K562 (cell line): ENCODE measurements around the gene ZNF865. TPM values are rescaled to one million over a fixed set of nuclear protein-coding genes. Genes with fewer than 3 reads are reported as not detected.
A peak's percentile ranks its signal among the peaks of the same experiment; 100 is the strongest.

ENCODE experiments used
- CEBPG ChIP-seq, 3 experiments: fragments of 200-800 bp in 1 of 3; sonication (Bioruptor generic) in 1 of 3; sonication (generic) in 1 of 3; formaldehyde crosslinking in 1 of 3; IDR thresholded peaks in 2 of 3; conservative IDR thresholded peaks in 1 of 3; 2 replicates each; pipeline versions ENCODE4 v1.6.1 to v1.8.0; 2016 to 2022; ENCODE audit warnings: missing compliant biosample characterization in 2 of 3, missing genetic modification characterization in 2 of 3, mild to moderate bottlenecking in 1 of 3, missing genetic modification reagents in 1 of 3
- DMBX1 ChIP-seq: fragments of 250-450 bp; sonication (Bioruptor Pico); IDR thresholded peaks from 2 replicates; pipeline ENCODE4 v1.8.0; 2022; ENCODE audit warnings: inconsistent platforms, mild to moderate bottlenecking, moderate library complexity, borderline replicate concordance
- GATA2 ChIP-seq: sonication (generic); formaldehyde crosslinking; IDR thresholded peaks from 2 replicates; pipeline ENCODE4 v1.4.0; 2020; ENCODE audit warnings: mild to moderate bottlenecking, missing genetic modification reagents
- GATAD2B ChIP-seq: fragments of 450-650 bp; IDR thresholded peaks from 2 replicates; pipeline ENCODE4 v1.6.1; 2017; ENCODE audit warnings: mild to moderate bottlenecking, borderline replicate concordance
- MAFG ChIP-seq: fragments of 450-650 bp; conservative IDR thresholded peaks from 2 replicates; pipeline ENCODE4 v1.6.1; 2016; ENCODE audit warnings: missing genetic modification characterization, missing compliant biosample characterization
- POLR2B ChIP-seq: fragments of 450-650 bp; IDR thresholded peaks from 2 replicates; pipeline ENCODE4 v1.6.1; 2018; ENCODE audit warnings: low read depth; ENCODE audit not compliant: partially characterized antibody
- RHOXF2B ChIP-seq: fragments of 250-450 bp; sonication (Bioruptor Pico); conservative IDR thresholded peaks from 2 replicates; pipeline ENCODE4 v1.5.1; 2021
- SIX5 ChIP-seq, 2 experiments: IDR thresholded peaks; 2 replicates each; pipeline ENCODE4 v1.6.1; 2011; ENCODE audit warnings: low read length in 2 of 2, borderline replicate concordance in 1 of 2, low read depth in 1 of 2, mild to moderate bottlenecking in 1 of 2, moderate library complexity in 1 of 2; ENCODE audit not compliant: insufficient read depth in 1 of 2
- SRSF9 ChIP-seq: fragments of 200-400 bp; formaldehyde crosslinking; IDR thresholded peaks from 2 replicates; pipeline ENCODE4 v1.6.1; 2017; ENCODE audit warnings: low read depth, low read length, borderline replicate concordance
- SUPT5H ChIP-seq: fragments of 450-650 bp; IDR thresholded peaks from 2 replicates; pipeline ENCODE4 v1.6.1; 2016
- TCFL5 ChIP-seq: fragments of 250-450 bp; sonication (Bioruptor Pico); conservative IDR thresholded peaks from 2 replicates; pipeline ENCODE4 v1.6.1; 2021; ENCODE audit warnings: mild to moderate bottlenecking, moderate library complexity, matching md5 sums
- ZBTB5 ChIP-seq: fragments of 450-650 bp; IDR thresholded peaks from 2 replicates; pipeline ENCODE4 v1.6.1; 2017; ENCODE audit warnings: antibody characterized with exemption
- ZNF175 ChIP-seq: fragments of 200-800 bp; sonication (Bioruptor generic); IDR thresholded peaks from 2 replicates; pipeline ENCODE4 v1.6.1; 2016; ENCODE audit warnings: low read depth, mild to moderate bottlenecking, missing genetic modification characterization, missing compliant biosample characterization
- ZNF407 ChIP-seq: fragments of 450-650 bp; IDR thresholded peaks from 2 replicates; pipeline ENCODE4 v1.6.1; 2016; ENCODE audit warnings: low read depth
- polyA plus RNA-seq, 8 experiments: library from polyadenylated mRNA; depleted of rRNA in 4 of 8; stranded (reverse) in 5 of 8; unstranded in 3 of 8; fragments of >200 nt; fragmentation: Nextera tagmentation in 2 of 8; fragmentation: Illumina TruSeq in 1 of 8; extraction: Ambion mirVana in 2 of 8; extraction: Trizol in 1 of 8; gene quantifications; 2 replicates each; pipeline versions ENCODE4 v1.2.1 to v1.2.3, GENCODE V29; 2011 to 2014; ENCODE audit warnings: inconsistent platforms in 1 of 8, missing spikeins in 1 of 8
- total RNA-seq, 7 experiments: library from RNA; depleted of rRNA in 6 of 7; stranded (reverse); fragments of >200 nt in 6 of 7; fragmentation: Illumina TruSeq in 2 of 7; extraction: Trizol in 2 of 7; gene quantifications; 2 replicates each; pipeline versions ENCODE4 v1.2.1 to v1.2.3, GENCODE V29; 2011 to 2021; ENCODE audit warnings: low replicate concordance in 1 of 7
- TF ChIP-seq, protein P1 (sequence below), 2 experiments: fragments of 450-650 bp in 1 of 2; sonication (generic) in 1 of 2; formaldehyde crosslinking in 1 of 2; IDR thresholded peaks in 1 of 2; conservative IDR thresholded peaks in 1 of 2; 2 replicates each; pipeline versions ENCODE4 v1.6.1 to v1.8.1; 2016 to 2023; ENCODE audit warnings: mild to moderate bottlenecking in 2 of 2, moderate library complexity in 2 of 2, inconsistent platforms in 1 of 2, missing genetic modification reagents in 1 of 2

ZNF865 gene
- total and polyA plus RNA-seq, 9 of the 15 experiments (the other 6 are each of a cell fraction or from before 2014, with no cell fraction given), result 0.40 to 18.8 (median 1.6) TPM; not detected in 2

DNA sequence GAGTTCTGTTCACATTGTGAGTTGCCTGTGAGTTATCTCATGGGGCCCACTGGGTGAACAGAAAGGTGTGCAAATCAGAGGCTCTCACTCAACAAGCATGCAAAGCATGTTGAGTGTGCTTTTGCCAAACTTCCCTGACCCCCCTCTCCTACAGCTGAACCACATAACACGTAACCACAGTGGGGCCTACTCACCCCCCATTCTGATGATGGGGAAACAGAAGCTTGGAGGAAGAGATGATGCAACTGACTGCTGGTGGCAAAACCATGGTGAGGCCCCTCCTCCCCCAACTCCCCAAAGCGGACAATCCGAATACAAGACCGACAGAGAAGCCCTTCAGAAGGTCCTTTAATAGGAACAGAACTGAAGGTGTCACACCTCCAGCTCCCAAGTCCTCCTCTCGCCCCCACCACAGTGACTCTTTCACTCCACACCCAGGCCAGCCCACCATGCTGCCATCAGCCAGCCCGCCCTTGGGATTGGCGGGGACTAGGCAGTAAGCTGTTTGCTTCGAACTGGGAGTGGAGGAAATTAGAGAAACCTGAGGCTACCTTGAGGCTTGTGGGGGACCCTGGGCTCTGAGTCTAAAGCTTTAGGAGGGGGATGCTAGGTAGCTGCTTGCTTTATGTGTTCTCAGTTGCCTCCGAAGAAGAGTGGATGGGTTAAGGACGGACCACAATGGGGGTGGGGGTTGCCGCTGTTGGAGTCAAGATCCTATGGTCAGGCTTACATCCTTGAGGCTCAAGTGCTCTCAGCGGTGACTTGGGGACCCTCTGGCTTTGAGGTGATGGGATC, 15.2 kb downstream of the ZNF865 start (continued):
- TF ChIP-seq ZNF407 (no peak), SRSF9 (no peak), MAFG (no peak), SUPT5H (no peak), DMBX1 (CRISPR knock-in tag) (0 out of 2 replicates have a peak, but pooled peaks have one; percentile 29), RHOXF2B (CRISPR knock-in tag) (no peak), CEBPG (CRISPR knock-in tag; IDR thresholded peaks at IDR 0.05) (peak; percentile 80), CEBPG (tag; conservative IDR thresholded peaks at IDR 0.05 in 1 of 2, IDR thresholded peaks at IDR 0.05 in 1 of 2) (peak; percentile 20 to 80; a peak in 3 of 4 replicates), POLR2B (no peak), SIX5 (IDR thresholded peaks at IDR 0.05; ENCODE audit: borderline replicate concordance in 1 of 2, insufficient read depth in 1 of 2, low read depth in 1 of 2, low read length in 2 of 2) (no peak), ZBTB5 (no peak), ZNF175 (CRISPR knock-in tag) (0 out of 2 replicates have a peak, but pooled peaks have one; percentile 33), GATAD2B (no peak), TCFL5 (CRISPR knock-in tag) (no peak), GATA2 (CRISPR knock-in tag) (no peak)
- TF ChIP-seq, protein P1, sequence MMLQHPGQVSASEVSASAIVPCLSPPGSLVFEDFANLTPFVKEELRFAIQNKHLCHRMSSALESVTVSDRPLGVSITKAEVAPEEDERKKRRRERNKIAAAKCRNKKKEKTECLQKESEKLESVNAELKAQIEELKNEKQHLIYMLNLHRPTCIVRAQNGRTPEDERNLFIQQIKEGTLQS (IDR thresholded peaks at IDR 0.05), result peak; percentile 77
- TF ChIP-seq, protein P1 (CRISPR knock-in tag; conservative IDR thresholded peaks at IDR 0.05), result no peak
